ENCODE data around the gene ABHD17A. TPM values are rescaled to one million over a fixed set of nuclear protein-coding genes. Genes with fewer than 3 reads are reported as not detected.
"Not testable (repeated sequence)": the region's sequence is repeated elsewhere in the genome, so short reads cannot be mapped to it uniquely, and the experiment has no call there.

ABHD17A gene
- total RNA-seq, 1 experiment from 2014 or later = 27.0 TPM

DNA sequence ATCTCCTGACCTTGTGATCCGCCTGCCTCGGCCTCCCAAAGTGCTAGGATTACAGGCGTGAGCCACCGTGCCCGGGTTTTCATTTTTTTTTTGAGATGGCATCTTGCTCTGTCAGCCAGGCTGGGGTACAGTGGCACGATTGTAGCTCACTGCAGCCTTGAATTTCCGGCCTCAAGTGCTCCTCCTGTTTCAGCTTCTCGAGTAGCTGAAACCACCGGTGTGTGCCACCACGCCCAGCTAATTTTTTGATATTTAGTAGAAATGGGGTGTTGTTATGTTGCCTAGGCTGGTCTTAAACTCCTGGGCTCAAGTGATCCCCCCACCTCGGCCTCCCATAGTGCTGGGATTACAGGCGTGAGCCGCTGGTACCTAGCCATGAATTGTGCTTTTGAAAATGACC lies 25.8 kb upstream of the ABHD17A start:
- DNase-seq (ENCODE audit: extremely low read depth, low read depth) = no peak

DNA sequence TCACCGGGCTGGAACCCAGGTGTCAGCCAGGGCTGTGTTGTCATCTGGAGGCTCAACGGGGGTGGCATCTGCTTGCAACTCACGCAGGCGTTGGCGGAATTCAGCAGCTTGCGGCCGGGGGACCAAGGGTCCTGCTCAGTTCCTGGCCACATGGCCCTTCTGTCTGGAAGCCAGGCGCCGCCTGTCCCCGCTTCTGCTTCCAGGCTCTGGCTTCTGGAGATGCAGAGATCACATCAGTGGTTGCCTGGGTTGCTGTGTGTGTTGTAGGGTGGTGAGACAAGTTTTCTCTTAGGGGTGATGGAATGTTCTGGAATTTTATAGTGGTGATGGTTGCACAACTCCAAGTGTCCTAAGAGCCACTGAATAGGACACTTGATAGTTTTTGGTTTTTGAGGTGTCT lies 24.9 kb upstream of the ABHD17A start:
- no peak for DNase-seq (ENCODE audit: extremely low read depth, low read depth)

DNA sequence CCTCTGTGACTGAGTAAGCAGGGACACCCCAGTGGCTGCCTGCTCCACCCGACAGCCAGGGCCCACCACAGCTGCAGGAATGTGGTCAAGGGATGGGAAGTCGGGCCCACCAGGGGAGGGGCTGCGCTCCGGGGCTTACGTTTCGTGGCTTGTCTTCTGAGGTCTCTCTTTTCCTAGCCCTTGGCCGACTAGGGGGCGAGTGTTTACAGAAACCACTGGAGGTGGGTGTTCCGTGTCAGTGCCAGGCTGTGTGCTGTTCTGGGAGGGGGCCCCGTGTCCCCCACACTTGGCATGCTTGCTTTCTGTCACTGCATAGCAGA lies 24.4 kb upstream of the ABHD17A start:
- no peak for DNase-seq (ENCODE audit: extremely low read depth, low read depth)

GRCh38 chr19:1908364-1908678 lies 23.0 kb upstream of the ABHD17A start:
- DNase-seq (ENCODE audit: extremely low read depth, low read depth) = no peak

DNA sequence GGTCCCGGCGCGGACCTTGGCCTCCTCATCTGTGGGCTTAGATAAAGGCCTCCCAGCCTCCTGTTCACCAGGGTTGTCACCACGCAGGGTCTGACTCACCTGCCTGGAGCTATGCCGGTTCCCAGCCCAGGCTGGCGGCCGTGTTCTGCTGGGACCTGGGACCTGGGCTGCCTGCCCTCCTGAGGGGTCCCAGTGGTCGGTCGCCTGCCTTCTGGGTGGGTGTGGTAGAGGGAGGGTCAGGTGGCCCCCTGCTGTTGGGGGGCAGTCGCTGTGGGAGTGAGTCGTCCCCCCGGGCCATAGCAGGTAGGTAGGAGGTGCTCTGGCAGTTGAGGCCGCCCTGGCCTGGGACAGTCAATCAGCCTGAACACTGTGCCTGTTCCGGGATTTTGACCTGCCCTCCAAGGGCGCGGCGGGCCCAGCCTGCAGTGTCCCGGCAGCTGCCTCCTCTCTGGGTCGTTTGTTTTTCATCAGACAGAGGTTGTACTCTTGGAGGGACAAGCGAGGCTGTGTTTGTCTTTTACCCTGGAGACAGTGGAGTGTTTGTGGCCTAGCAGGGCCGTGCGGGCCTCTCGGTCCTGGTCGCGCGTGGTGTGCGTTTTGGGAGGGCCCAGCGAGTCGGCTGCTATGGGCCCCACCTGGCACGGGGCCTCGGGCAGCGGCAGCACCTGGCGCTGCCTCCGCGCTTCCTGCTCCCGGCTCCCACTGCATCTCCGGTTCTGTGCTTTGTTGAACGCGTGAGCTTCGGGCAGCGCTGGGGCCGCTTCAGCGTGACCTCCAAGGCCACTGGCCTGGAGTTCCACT lies 22.5 kb upstream of the ABHD17A start:
- DNase-seq (ENCODE audit: extremely low read depth, low read depth) = no peak

GRCh38 chr19:1906985-1907562 lies 21.8 kb upstream of the ABHD17A start:
- DNase-seq (ENCODE audit: extremely low read depth, low read depth) = no peak

DNA sequence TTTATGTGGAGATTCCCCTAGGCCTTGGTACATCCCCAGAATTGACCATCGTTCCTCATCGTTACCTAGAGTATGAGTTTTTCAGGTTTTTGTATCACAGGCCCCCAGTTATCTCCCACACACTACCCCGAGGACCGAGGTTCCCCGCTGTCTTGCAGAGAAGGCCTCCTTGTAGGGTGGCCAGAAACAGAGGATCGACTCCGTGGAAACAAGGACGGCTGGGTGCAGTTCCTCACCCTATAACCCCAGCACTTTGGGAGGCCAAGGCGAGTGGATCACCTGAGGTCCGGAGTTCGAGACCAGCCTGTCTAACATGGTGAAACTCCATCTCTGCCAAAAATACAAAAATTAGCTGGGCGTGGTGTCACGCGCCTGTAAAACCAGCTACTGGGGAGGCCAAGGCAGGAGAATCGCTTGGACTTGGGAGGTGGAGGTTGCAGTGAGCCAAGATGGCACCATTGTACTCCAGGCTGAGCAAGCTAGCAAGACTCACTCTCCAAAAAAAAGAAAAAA lies 20.6 kb upstream of the ABHD17A start:
- DNase-seq (ENCODE audit: extremely low read depth, low read depth) = no peak

DNA sequence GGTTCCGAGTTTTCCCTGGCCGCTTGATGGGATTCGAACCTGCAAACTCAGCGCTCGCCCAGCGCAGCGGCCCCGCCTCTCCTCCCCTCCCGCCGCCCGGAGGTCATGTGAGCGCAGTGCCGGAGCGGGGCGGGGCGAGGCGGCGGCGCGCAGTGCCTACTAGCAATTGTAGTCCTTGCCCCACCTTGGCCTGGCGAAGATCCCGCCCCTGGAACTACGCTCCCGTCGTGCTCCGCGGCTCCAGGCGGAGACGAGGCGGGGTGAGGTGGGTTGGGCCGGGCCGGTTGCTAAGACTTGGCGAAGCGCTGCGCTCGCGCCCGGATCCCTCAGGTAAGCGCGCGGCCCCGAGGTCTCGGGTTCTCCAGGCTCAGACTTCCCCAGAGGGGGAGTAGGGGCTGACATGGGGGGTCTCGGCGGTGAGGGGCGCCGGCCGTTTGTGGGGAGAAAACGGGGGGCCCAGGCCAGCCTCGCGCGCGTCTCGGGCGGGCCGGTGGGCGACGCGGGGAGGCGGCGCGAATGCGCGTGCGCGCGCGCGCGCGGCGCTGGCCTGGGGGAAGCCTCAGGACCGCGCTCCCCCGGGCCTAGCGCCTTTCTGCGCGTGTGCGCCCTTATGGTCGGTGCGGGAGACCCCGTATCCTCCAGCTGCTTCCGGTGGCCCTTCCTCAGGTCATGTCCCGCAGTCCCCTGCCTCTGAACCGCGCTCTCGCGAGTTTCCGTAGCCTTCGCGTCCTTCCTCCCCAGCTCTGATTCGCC lies 20.0 kb upstream of the ABHD17A start, which contains the start of the genes ADAT3 and SCAMP4:
Gene ADAT3 (plus strand): TSS at position 290 of the 753 bp plus-strand sequence. CDS start 6,649 bp downstream, outside the sequence.
Gene SCAMP4 (plus strand): TSS at position 290 of the 753 bp plus-strand sequence. CDS start 9,621 bp downstream, outside the sequence.
- DNase-seq (ENCODE audit: extremely low read depth, low read depth) = peak; percentile 96

- no peak for DNase-seq (ENCODE audit: extremely low read depth, low read depth)
Measured at GRCh38 chr19:1904860-1905109, 19.5 kb upstream of the ABHD17A start.

DNA sequence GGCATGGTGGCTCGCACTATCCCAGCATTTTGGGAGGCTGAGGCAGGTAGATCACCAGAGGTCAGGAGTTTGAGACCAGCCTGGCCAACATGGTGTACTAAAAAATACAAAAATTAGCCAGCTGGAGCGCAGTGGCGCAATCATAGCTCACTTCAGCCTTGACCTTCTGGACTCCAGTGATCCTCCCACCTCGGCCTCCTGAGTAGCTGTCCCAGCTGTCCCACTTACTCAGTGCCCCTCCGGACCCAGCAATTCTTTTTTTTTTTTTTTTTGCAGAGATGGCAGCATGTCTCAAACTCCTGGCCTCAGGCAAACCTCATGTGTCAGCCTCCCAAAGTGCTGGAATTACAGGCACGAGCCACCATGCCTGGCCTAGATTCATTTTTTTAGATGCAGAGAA lies 17.6 kb upstream of the ABHD17A start:
- DNase-seq (ENCODE audit: extremely low read depth, low read depth) = no peak

DNA sequence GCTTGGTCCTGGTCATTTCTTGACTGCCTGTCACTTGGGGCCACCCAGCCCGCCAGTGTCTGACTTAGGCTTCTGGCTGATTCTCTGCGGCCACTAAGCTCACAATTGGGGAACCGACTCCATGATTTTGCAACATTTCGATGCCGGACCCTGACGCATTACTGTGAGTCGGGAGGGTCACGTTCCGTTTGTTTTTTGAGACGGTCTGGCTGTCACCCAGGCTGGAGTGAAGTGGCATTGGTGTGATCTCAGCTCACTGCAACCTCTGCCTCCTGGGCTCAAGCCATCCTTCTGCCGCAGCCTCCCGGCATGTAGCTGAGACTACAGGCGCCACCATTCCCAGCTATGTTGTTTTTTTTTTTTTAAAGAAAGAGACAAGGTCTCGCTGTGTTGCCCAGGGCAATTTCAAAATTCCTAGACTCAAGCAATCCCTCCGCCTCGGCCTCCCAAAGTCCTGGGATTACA lies 16.7 kb upstream of the ABHD17A start:
- no peak for DNase-seq (ENCODE audit: extremely low read depth, low read depth)

DNA sequence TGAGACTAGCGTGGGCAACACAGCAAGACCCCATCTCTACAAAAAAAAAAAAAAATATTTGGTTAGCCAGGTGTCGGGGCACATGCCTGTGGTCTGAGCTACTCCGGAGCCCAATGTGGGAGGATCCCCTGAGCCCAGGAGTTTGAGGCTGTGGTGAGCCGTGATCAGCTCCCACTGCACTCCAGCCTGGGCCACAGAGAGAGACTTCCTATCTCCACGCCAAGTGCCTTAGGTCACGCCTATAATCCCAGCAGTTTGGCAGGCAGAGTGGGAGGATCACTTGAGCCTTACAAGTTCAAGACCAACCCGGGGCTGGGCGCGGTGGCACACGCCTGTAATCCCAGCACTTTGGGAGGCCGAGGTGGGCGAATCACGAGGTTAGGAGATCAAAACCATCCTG lies 11.2 kb upstream of the ABHD17A start:
- no peak for DNase-seq (ENCODE audit: extremely low read depth, low read depth)

DNA sequence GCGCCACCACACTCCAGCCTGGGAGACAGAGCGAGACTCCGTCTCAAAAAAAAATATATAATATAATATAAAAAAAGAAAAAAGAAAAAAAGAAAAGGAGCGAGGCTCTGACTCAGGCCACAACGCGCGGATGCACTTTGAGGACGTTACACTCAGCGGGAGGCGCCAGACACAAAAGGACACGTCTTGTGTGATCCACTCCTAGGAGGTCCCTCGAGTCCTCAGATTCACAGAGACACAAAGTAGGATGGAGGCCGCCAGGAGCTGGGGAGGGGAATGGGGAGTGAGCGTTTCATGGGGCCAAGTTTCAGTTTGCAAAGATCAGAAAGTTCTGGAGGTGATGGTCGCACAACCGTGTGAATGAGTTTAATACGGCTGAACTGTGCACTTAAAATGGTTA lies 8.5 kb upstream of the ABHD17A start:
- DNase-seq (ENCODE audit: extremely low read depth, low read depth) = no peak

GRCh38 chr19:1889907-1890306 lies 4.6 kb upstream of the ABHD17A start:
- DNase-seq (ENCODE audit: extremely low read depth, low read depth) = no peak

GRCh38 chr19:1888385-1888784 lies 3.1 kb upstream of the ABHD17A start:
- DNase-seq (ENCODE audit: extremely low read depth, low read depth) = no peak

GRCh38 chr19:1886360-1886759 lies 1.1 kb upstream of the ABHD17A start:
- not testable (repeated sequence) for DNase-seq (ENCODE audit: extremely low read depth, low read depth)

GRCh38 chr19:1884719-1885334 lies 469 bp downstream of the ABHD17A start:
- DNase-seq (ENCODE audit: extremely low read depth, low read depth) = no peak

GRCh38 chr19:1884291-1884718 lies 991 bp downstream of the ABHD17A start:
- DNase-seq (ENCODE audit: extremely low read depth, low read depth) = no peak

GRCh38 chr19:1883784-1884183 lies 1.5 kb downstream of the ABHD17A start:
- DNase-seq (ENCODE audit: extremely low read depth, low read depth) = no peak

GRCh38 chr19:1882786-1883692 lies 2.3 kb downstream of the ABHD17A start:
- no peak for DNase-seq (ENCODE audit: extremely low read depth, low read depth)

Data from NCI-H460 (cell line).